Stimulated activated CD8-positive, alpha-beta memory T cell treated with anti-CD3 and anti-CD28 coated beads, Interleukin-4, amount 100 ng/mL, for 4 hours (primary cell): Measurements from ENCODE around the gene BCL2L1.

Experiments used
- DNase-seq, 2 donors: peaks; one replicate each; pipeline ENCODE4 v3.0.0-alpha.2; 2020; ENCODE audit warnings: low read depth in 2 of 2, low spot score in 1 of 2

BCL2L1 gene

DNA sequence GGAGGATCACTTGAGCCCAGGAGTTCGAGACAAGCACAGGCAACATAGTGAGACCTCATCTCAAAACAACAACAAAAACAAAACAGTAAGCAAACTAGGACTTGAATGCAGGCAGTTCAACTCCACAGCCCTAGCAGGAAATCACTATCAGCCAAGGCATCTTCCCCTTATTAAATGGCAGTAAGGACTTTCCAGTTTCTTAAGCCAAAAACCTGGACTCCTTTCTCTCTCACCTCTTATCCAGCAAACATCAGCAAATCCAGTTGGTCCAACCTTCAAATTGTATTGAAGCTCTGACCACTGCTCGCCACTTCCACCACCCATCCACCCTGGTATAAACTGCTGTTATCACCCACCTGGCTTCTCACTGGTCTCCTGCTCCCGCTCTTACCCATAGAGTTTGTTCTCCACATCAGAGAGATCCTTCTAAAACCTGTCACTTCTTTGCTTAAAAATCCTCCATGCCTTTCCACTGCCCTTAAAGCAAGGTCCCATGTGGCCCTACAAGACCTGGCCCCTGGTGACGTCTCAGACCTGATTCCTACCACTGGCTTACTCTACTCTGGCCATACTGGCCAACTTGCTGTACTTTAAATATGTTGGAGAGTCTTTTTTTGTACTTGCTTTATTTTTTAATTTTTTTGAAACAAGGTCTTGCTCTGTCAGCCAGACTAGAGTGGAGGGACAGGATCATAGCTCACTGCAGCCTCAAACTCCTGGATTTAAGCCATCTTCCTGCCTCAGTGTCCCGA is 27.6 kb downstream of the BCL2L1 start:
- no peak for DNase-seq

DNA sequence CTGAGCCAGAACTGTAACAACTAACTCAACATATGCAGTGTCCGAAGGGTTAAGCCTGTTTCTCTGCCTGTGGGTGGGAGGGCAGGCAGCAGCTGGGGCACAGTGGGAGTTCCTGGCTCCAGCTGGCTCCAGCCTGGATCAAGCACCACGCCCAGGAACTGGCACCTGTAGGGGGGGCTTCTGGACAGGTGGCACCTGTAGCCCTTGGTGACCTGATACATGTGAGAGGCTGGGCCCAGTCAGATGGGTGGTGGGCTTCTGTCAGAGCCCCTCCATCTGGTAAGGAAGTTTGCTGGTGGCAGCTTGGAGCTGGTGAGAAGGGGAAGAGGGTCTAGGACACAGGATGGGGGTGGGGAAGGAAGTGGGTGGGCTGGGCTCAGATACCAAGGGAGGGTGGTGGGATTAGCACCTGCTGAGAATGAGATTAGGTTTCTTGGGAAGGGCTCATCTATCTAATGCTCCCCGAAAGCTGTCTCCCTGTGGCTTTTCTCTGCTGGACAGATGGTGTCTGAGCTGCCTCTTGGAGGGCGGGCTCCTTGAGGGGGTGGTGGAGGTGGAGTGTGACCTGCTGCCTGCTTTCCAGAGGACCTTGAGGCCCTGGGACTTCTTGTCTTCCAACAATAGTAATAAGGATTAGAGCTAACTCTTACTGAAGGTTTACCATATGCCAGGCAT is 28.5 kb downstream of the BCL2L1 start:
- no peak for DNase-seq

DNA sequence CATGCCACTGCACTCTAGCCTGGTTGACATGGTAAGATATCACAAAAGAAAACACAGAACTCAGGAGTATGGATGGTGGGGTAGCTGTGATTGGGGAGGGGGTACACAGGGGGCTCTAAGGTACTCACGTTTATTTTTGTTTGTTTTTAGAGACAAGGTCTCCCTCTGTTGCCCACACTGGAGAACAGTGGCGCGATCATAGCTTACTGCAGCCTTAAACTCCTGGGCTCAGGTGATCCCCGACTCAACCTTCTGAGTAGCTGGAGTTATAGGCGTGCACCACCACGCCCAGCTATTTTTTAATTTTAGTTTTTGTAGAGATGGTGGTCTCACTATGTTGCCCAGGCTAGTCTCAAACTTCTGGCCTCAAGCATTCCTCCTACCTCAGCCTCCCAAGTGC is 29.3 kb downstream of the BCL2L1 start:
- DNase-seq, result no peak

DNA sequence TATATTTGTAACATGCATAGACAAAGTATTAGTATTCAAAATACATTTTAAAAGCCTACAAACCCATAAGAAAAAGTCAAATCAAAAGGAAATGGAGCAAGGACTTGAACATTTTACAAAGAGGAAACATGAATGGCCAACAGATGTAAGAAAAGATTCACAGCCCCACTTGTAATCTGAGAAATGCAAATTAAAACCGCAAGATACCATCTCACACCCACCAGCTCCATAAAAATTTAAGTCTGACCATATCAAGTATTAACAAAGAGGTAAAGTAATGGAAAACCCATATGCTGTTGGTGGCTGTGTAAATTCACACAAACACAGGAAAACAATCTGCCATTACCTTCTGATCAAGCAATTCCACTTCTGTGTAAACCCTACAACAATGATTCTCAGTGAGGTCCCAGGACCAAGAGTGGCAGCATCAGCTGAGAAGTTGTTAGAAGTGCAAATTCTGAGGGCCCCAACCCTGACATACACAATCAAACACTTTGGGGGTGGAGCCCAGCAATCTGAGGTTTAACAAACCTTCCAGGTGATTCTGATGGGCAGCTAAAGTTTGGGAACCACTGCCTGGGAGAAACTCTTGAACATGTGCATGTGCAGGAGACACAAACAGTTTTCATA is 30.9 kb downstream of the BCL2L1 start:
- DNase-seq, result no peak

DNA sequence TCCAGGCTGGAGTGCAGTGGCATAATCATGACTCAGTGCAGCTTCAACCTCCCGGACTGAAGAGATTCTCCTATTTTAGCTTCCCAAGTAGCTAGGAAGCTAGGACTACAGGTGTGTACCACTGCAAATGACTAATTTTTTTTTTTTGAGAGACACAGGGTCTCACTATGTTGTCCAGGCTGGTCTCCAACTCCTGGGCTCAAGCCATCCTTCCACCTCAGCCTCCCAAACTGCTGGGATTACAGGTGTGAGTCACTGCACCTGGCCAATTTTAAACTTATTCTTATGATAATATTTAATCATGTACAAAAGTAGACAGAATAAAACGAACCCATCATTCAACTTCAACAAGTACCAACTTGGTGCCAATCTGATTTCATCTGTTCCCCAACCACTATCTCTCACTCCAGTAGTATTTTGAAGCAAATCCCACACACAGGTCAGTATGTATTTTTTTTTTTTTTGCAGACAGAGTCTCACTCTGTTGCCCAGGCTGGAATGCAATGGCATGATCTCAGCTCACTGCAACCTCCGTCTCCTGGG is 32.5 kb downstream of the BCL2L1 start:
- no peak for DNase-seq

DNA sequence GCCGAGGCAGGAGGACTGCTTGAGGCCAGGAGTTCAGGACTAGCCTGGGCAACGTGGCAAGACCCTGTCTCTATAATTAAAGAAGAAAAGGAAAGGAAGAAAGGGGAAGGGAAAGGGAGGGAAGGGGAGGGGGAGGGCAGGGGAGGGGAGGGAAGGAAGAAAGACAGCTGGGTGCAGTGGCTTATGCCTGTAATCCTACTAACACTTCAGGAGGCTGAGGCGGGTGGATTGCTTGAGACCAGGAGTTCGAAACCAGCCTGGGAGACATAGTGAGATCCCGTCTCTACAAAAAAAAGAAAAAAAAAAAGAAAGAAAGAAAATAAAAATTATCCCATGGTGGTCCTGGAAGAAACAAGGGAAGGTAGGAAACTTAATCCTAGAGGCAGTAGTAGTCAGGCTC is 33.5 kb downstream of the BCL2L1 start:
- DNase-seq, result no peak

DNA sequence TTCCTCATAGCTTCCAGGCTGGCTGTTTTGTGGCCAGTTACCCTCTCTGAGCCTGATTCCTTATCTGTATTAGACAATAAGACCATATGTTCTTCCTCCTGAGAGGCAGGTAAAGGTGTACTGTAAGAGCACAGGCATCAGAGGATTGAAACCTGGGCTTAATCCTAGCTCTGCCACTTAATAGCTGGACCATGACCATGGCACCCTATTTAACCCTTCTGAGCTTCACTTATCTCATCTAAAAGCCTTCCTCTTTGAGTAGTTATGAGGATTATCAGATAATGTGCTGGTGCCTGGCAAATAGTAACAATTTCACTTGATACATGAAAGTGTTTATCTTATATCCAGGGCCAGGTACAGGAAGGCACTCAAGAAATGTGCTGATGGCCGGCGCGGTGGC is 34.9 kb downstream of the BCL2L1 start:
- DNase-seq, result no peak

DNA sequence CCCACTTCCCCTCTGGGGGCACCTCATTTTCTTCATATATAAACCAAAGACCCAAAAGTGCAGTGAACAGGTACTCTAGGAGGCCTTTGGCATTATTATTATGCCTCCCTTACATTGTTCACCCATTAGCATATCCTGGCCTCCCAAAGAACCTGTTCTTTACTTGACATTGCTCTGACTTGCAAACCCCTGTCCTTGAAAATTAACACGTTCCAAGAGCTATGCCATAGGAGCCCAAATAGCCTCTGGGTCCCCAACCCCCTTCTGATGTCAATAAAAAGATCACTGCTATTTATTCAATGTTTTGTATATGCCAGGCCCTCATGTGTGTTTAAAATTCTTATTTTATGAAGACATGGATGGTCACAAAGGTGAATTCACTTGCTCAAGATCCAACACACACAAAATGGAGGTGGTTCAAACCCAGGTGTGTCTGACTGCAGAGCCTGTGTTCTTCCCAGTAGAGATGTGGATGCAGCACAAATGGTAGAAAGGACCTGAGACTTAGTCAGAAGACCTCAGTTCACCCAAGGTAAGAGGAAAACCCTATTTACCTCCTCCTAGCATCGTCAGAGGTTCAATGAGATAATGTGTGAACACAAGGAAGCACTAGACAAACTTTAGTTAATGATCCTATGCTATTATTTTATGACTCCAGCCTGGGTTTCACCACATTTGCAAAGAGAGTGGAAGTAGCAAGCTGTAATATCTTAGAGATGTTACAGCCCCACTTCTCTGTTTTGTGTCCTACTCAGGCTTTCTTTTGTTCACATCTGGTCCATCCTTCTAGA is 36.6 kb downstream of the BCL2L1 start:
- no peak for DNase-seq

DNA sequence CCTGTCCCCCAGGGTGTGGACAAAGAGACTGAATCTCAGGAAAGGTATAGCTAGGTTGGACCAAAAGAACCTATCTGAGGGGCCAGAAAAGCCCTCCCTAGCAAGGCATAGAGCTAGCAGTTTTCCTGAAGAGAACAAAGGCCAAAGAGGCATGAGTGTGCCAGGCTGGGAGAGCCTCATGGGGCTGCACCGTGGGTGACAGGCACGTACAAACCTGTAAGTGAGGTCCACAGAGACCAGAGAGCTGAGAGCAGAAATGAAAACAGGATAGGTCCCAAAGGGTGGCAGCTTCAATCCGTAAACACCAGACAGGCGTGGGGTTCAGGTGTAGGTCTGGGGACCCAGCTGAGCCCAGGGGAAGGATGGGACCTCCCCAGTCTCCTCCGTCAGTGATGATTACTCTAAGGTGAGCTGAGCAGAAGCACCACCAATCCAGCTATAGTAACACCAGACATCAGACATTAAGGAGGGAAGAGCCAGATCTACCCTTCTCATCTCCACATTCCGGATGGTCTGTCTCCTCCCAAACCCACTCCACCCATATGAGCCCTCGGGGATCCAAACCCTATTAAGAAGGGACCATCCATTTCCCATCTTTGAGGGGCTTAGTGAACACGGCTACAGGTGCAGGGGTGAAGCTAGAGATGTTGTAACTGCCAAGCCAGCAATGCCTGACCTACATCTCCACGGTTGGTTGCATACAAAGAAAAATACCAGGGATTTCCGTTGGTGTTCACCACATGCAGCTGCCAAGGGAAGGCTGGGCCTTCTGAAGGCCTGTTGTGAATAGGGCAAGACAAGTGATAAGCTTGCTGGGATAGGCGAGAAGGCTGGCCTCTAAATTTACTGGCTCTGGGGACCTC is 38.3 kb downstream of the BCL2L1 start:
- no peak for DNase-seq

DNA sequence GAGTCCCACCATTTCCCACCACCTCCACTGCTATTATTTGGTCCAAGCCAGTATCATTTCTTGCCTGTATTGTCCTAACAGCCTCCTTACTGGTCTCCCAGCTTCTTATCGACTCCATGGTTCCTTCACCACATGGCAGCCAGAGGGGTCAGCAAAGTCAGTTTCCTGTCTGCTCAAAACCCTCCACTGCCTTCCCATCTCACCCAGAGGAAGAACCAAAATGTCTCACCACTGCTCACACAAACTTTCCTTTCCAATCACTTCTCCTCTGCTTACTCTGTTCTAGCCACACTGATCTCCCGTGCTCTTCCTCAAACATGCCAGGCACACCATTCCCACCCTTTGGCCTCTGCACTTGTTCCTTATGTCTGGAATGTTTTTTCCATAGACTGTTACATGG is 39.7 kb downstream of the BCL2L1 start:
- DNase-seq, result no peak

DNA sequence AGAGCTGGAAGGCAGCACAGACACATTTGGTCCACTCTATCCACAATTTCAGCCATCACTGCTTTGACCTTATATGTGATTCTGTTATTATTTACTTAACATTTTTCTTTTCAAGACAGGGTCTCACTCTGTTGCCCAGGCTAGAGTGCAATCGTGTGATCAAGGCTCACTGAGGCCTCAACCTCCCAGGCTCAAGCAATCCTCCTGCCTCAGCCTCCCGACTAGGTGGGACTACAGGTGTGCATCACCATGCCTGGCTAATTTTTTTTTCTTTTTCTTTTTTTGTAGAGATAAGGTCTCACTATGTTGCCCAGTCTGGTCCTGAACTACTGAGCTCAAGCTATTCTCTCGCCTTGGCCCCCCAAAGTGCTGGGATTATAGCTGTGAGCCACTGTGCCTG is 40.3 kb downstream of the BCL2L1 start:
- DNase-seq, result no peak

DNA sequence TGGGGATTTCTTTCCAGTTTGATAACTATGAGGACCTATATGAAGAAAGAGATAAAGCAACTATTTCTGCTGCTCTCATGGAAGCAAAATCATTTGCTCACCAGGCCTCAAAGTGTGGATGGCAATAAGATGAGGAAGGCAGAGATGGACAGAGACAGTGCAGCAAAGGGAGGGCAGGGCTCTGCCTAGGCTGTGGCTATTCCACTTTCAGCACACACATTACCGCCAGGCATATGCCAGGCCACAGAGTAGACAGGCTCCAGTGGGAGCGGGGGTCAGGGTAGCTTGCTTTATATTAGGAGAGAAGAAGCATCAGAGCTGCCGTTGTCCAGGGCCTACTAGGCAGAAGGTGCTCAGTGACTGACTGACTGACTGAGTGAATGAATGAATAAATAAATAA is 40.9 kb downstream of the BCL2L1 start:
- no peak for DNase-seq

DNA sequence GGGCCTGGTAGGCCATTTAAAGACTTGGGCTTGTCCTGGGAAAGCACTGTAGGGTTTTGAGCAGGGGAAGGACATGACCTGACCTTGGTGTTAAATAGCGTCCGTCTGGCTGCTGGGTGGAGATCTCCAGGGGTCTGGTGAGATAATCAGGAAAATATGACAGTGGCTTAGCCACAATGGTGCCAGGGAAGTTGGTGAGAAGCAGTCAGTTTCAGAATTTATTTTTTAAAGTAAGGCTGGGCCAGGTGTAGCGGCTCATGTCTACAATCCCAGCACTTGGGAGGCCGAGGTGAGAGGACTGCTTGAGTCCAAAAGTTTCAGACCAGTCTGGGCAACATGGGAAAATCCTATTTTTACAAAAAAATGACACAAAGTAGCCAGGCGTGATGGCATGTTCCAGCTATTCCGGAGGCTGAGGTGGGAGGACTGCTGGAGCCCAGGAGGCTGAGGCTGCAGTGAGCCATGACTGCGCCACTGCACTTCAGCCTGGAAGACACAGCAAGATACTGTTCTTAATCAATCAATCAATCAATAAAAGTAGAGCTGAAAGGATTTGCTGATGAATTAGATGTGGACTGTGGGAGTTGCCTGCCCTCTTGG is 41.4 kb downstream of the BCL2L1 start:
- no peak for DNase-seq

DNA sequence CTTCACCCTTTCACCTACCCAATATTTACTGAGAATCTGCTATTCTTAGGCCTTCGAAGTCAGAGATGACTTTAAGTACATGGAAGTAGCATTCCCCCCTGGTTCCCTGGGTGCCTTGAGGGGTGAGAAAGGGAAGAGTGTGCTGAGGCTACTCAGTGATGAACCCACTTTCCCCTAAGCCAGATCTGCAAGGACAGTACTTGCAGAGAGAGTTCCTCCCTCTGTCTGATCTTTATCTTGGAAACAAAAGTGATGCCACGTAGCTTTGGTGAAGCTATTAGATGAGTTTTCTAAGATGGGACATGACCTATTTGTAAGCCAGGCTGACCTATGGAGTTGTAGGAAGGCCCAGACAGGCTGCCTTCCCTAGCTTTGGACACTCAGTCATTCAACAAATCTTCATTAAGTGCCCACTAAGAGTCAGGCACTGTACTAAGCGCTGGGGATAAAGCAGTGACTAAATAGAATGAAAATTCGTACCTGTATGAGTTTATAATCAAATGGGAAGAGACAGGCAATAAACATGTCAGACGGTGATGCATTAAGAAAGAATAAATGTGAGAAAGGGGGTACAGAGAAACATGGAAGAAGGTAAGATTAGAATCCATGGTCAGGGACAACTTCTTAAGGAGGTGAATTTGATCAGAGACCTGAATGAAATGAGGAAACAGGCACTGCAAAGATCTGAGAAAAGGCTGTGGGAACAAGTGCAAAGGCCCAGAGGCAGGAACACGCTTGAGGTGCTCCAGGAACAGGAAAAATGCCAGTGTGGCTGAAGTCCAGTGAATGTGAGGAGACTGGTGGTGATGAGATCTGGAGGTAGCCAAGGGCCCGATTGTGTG is 42.2 kb downstream of the BCL2L1 start:
- DNase-seq, result no peak

DNA sequence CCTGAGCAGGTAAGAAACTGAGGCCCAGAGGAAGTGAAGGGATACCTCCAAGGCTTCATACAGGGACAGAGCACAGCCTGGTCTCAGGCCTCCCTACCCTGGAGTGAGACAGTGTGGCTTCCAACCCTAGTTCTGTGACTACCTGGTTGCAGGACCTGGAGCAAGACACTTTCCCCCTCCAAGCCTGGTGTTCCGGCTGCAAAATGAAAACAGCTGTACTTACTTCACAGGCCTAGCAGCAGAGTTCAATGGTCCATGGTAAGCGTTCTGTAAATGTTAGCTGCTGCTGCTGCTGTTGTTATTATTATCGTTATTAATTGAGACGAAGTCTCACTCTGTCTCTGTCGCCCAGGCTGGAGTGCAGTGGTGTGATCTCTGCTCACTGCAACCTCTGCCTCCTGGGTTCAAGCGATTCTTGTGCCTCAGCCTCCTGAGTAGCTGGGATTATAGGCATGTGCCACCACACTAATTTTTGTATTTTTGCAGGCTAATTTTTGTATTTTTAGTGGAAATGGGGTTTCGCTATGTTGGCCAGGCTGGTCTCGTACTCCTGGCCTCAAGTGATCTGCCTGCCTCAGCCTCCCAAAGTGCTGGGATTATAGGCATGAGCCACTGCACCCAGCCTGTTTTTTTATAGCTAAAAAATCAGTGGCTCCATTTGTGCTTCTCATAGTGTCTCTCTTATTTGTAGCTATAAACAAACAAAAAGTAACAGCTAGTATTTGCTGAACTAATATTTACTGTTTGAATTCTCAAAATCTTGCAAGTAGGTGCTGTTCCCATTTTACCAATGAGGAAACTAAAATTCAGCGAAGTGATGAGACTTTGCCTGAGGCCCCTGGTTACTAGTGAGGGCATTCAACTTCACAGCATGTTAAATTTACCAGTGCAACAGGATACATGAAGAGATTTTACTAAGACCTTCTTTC is 43.0 kb downstream of the BCL2L1 start:
- DNase-seq, result no peak

DNA sequence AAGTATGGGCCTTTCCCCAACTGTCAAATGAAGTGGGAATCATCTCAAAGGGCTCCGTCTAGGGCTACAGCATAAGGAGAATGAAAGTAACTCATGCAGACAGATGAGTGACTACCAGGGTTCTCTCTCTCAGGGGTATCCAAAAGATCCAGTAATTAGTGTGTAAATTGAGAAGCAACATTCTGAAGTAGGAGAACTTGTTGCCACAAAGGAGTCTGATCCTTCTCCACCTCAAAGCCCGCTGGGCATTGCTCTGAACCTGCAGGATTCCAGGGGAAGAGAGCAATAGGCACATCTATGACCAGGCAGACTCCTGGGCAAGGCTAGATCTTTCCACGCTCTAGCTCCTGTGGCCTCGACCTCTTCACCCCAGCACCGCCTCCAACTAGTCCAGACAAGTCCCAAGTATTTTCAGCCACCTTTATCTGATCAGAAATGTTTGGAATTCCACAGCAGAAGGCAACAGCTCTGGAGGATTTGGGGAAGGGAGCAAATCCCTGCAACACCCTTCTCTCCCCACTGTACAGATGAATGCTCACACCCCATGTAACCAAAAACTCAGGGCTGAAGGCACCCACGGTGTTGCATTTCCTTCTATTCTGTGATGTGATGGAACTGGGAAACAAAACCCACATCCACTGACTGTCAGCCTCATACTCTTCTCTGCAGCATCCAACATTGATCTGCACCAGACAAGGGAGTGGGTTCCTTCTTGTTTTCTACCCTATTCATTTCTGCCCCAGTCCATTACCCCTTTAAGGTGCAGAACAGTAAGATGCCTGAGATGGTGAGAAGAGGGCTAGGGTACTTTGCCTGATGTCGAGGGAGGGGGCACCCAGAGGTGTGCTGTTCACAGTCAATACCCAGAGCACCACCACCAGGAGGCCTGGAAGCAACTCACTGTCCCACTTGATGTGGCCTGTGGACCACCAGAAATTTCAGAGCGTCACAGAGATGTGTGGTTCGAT is 44.0 kb downstream of the BCL2L1 start:
- DNase-seq, result no peak
